Progenitor cell of endocrine pancreas (in vitro differentiated cells): ENCODE data around the gene SAMM50. TPM values are rescaled to one million over a fixed set of nuclear protein-coding genes. Genes with fewer than 3 reads are reported as not detected.

ENCODE experiments used
- DNase-seq: peaks from one replicate; pipeline ENCODE4 v3.0.0; 2021; ENCODE audit warnings: low spot score; ENCODE audit not compliant: unreplicated experiment
- H3K27ac Mint-ChIP-seq: 2 replicates; pipeline ENCODE4 v1.8.0; 2021; ENCODE audit warnings: mild to moderate bottlenecking, moderate library complexity, mixed read lengths
- H3K27me3 Mint-ChIP-seq: 2 replicates; pipeline ENCODE4 v1.8.0; 2021; ENCODE audit warnings: mixed read lengths
- H3K36me3 Mint-ChIP-seq: 2 replicates; pipeline ENCODE4 v1.8.0; 2022; ENCODE audit warnings: mixed read lengths; ENCODE audit not compliant: insufficient read depth
- H3K4me1 Mint-ChIP-seq: 2 replicates; pipeline ENCODE4 v1.8.0; 2021; ENCODE audit warnings: low read depth, mixed read lengths
- H3K4me3 Mint-ChIP-seq: 2 replicates; pipeline ENCODE4 v1.8.0; 2021; ENCODE audit warnings: low read depth, mild to moderate bottlenecking, moderate library complexity, mixed read lengths
- H3K9me3 Mint-ChIP-seq: 2 replicates; pipeline ENCODE4 v1.8.0; 2021; ENCODE audit warnings: low read depth, mixed read lengths
- total RNA-seq: library from RNA; stranded (reverse); gene quantifications from 2 replicates; pipeline ENCODE4 v1.2.1, GENCODE V29; 2021
- TF ChIP-seq, protein P1 (sequence below): fragments of 200-600 bp; sonication (generic); IDR thresholded peaks from one replicate; pipeline ENCODE4 v1.5.0; 2021; ENCODE audit warnings: antibody characterized with exemption, mild to moderate bottlenecking; ENCODE audit not compliant: unreplicated experiment

The SAMM50 gene
- total RNA-seq, 1 donor from 2014 or later = 50.9 TPM

DNA sequence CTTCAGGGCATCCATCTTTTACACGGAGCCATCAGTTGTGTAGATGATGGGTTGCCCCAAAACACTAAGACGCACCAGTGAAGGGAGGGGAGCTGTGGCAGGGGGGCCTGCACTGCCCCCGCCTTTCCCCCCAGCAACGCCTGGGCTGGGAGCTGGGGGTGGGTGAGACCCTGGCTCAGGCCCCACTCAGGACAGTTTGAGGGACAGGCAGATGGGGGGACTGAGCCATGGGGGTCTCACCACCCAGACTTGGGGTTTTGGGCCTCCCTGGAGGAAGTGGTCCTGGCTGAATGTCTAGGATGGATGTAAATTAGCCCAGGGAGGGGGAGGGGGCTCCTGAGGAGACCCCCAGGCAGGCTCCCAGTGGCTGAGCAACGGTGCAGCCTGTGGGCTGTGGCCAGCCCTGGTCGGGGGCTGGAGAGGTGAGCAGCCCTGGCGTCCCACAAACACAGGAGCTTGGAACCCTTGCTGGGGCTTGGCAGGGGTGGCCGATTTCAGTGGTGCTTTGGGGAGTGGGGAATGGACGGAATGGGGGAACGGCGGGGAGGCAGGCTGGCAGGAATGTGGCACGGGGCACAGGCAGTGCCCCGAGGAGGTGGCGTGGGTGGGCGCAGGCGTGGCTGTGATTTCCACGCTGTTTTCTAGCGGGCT, 74.9 kb downstream of the SAMM50 start:
- H3K36me3 Mint-ChIP-seq = no peaks in the 10 kb centered on the region
- H3K27me3 Mint-ChIP-seq = peaks cover 22% of the 10 kb centered on the region
- TF ChIP-seq, protein P1, sequence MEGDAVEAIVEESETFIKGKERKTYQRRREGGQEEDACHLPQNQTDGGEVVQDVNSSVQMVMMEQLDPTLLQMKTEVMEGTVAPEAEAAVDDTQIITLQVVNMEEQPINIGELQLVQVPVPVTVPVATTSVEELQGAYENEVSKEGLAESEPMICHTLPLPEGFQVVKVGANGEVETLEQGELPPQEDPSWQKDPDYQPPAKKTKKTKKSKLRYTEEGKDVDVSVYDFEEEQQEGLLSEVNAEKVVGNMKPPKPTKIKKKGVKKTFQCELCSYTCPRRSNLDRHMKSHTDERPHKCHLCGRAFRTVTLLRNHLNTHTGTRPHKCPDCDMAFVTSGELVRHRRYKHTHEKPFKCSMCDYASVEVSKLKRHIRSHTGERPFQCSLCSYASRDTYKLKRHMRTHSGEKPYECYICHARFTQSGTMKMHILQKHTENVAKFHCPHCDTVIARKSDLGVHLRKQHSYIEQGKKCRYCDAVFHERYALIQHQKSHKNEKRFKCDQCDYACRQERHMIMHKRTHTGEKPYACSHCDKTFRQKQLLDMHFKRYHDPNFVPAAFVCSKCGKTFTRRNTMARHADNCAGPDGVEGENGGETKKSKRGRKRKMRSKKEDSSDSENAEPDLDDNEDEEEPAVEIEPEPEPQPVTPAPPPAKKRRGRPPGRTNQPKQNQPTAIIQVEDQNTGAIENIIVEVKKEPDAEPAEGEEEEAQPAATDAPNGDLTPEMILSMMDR = no peak
- no peak overlapping the region for H3K4me3 Mint-ChIP-seq
- DNase-seq = no peak
- no peaks in the 10 kb centered on the region for H3K9me3 Mint-ChIP-seq
- H3K4me1 Mint-ChIP-seq = peaks cover 8% of the 10 kb centered on the region
- no peak overlapping the region for H3K27ac Mint-ChIP-seq

DNA sequence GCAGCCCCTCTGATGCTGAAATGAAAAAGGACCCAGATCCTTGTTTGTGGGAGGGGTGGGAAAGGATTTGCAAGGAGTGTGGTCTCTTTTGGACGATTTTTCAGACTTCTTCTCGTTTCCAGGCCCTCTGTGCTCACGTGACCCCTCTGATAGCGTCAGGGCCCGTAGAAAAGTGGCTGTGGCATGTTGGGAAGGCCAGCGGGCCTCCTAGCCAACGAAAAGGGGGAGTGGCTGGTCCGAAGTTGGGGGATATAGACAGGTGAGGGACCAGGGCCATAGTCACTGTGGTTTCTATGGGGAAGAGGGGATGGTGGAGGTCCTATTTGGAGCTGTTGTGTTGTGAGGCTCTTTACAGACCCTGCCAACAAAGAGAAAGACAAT, 75.5 kb downstream of the SAMM50 start:
- TF ChIP-seq, protein P1 = no peak
- peaks cover 18% of the 10 kb centered on the region for H3K27me3 Mint-ChIP-seq
- DNase-seq = no peak
- H3K4me3 Mint-ChIP-seq = no peak overlapping the region
- H3K27ac Mint-ChIP-seq = no peak overlapping the region
- no peaks in the 10 kb centered on the region for H3K9me3 Mint-ChIP-seq
- no peaks in the 10 kb centered on the region for H3K36me3 Mint-ChIP-seq
- peaks cover 8% of the 10 kb centered on the region for H3K4me1 Mint-ChIP-seq

DNA sequence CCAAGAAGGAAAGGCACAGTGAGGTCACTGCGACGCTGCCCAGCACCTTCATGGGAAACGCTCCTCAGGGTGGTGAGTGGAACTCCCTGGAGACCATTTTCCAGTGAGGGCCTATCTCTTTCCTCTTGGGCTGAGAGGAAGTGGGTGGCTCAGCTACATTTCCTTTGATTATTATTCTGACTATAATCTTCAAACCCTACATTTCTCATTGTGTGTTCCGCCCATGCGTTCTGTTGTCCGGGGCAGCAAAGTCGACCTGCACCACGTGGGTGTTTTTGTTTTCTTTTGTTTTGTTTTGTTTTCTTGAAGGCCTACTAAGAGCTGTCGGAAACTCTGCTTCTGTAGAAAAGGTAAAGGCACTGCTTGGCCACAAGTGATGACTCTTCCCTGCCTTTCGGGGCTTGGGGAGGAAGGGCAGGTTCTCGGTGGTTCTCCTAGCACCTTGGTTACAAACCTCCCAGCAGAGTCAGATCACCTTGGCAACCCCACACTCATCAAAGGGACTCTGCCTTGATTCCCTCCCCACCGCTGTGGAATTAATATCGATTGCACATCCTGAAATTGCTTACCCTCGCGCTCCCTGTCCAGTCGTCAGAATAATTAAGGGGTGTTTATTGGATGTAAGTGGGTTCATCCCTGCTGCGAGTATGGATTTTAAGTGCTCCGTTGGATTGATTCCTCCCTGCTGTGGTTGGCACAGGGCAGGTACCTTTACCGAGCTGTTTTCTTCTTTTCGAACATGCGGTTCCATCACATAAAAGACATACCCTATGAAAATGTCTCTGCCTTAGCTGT, 76.1 kb downstream of the SAMM50 start:
- TF ChIP-seq, protein P1 = no peak
- no peak for DNase-seq
- H3K36me3 Mint-ChIP-seq = no peaks in the 10 kb centered on the region
- no peak overlapping the region for H3K4me3 Mint-ChIP-seq
- peaks cover 11% of the 10 kb centered on the region for H3K27me3 Mint-ChIP-seq
- no peaks in the 10 kb centered on the region for H3K9me3 Mint-ChIP-seq
- peaks cover 8% of the 10 kb centered on the region for H3K4me1 Mint-ChIP-seq
- H3K27ac Mint-ChIP-seq = no peak overlapping the region

DNA sequence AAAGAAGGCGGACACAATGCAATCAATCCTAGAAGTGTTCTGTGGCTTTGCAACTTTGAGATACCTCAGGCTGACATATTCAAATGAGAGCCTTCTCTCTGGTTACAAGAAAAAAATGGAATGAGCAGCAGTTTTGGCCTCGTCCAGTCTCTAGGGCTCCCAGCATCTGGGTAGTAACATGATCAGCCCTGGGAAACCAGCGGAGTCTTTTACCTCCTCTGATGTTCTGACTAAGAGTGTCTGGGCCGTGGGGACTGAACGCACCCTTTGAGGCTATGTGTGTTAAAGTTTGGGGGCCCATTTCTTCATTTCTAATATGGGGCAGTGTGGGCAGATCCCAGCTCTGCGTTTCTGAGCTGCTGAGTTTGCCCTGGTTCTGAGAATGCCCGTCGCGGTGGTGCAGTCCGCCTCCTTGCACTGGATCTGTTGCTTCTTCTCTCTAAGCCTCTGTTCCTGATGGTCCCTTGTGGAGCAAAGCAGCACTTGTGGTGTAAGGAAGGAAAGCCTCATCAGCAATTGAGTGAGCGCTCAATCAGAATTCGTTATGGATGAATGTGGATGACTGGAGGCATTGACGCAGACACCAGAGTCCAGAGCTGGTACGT, 77.0 kb downstream of the SAMM50 start:
- H3K27me3 Mint-ChIP-seq = peaks cover 6% of the 10 kb centered on the region
- H3K4me1 Mint-ChIP-seq = peaks cover 8% of the 10 kb centered on the region
- no peak overlapping the region for H3K27ac Mint-ChIP-seq
- no peaks in the 10 kb centered on the region for H3K9me3 Mint-ChIP-seq
- no peak overlapping the region for H3K4me3 Mint-ChIP-seq
- no peak for DNase-seq
- TF ChIP-seq, protein P1 = no peak
- H3K36me3 Mint-ChIP-seq = no peaks in the 10 kb centered on the region

DNA sequence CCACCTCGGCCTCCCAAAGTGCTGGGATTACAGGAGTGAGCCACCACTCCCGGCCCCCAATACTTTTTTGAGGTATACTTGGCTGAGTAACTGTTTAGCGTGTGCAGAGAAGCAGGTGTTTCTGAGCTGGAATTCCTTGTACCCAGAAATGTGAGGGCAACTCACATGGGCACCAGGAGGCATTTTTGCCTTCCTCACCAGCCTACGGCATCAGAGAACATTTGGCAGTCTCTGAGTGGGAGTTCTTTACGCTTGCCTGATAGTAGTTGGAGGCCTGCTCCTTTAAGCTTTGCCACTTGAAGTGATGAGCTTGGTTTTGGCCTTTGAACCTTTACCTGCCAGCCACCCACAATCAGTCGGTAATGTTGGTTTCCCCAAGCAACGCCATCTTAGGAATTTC, 78.0 kb downstream of the SAMM50 start:
- Mint-ChIP-seq H3K4me1 (peaks cover 8% of the 10 kb centered on the region), H3K27me3 (peaks cover 2% of the 10 kb centered on the region), H3K27ac (no peak overlapping the region), H3K9me3 (no peaks in the 10 kb centered on the region), H3K4me3 (no peak overlapping the region), H3K36me3 (no peaks in the 10 kb centered on the region)
- no peak for DNase-seq
- TF ChIP-seq, protein P1 = no peak
